Hair follicle dermal papilla cell (primary cell): ENCODE measurements around the gene RPS14. TPM values are rescaled to one million over a fixed set of nuclear protein-coding genes. Genes with fewer than 3 reads are reported as not detected.

ENCODE experiments used
- total RNA-seq: library from RNA; depleted of rRNA; stranded (reverse); fragments of >200 nt; gene quantifications from 2 replicates; pipeline ENCODE4 v1.2.3, GENCODE V29; 2012

Gene RPS14
- 1,105 and 1,795 TPM in 2 replicates for total RNA-seq

GRCh38 chr5:150449517-150450339, at the start of gene RPS14:
Gene RPS14, minus strand, starts transcription at chr5:150449739. Its CDS starts 2,006 bp downstream, at chr5:150447733.

GRCh38 chr5:150412319-150413175, 37.0 kb downstream of the RPS14 start, which contains the start of gene CD74:
Gene CD74, minus strand, starts transcription at chr5:150412910. Its CDS starts 161 bp downstream, at chr5:150412749.

Other genes starting within 250 kb of the RPS14 start
- 0.65 and 0.73 TPM in 2 replicates for gene CAMK2A, start 160.0 kb downstream of the RPS14 start, total RNA-seq
- 9.4 and 12.0 TPM in 2 replicates for gene ARSI, start 146.8 kb downstream of the RPS14 start, total RNA-seq
- gene TCOF1, start 92.0 kb downstream of the RPS14 start, total RNA-seq = 19.2 and 23.9 TPM in 2 replicates
- gene CD74, start 36.8 kb downstream of the RPS14 start, total RNA-seq = 6.6 and 13.3 TPM in 2 replicates
- 166 and 188 TPM in 2 replicates for gene NDST1, start 58.4 kb upstream of the RPS14 start, total RNA-seq
- 1.9 and 2.7 TPM in 2 replicates for gene SYNPO, start 190.9 kb upstream of the RPS14 start, total RNA-seq
- 1.3 and 1.5 TPM in 2 replicates for gene MYOZ3, start 211.5 kb upstream of the RPS14 start, total RNA-seq